Measurements from ENCODE around the gene MEGF8. TPM values are rescaled to one million over a fixed set of nuclear protein-coding genes. Genes with fewer than 3 reads are reported as not detected.

MEGF8 gene
- total RNA-seq, 4 donors from 2014 or later, result 10.7 to 21.5 (median 16.1) TPM

DNA sequence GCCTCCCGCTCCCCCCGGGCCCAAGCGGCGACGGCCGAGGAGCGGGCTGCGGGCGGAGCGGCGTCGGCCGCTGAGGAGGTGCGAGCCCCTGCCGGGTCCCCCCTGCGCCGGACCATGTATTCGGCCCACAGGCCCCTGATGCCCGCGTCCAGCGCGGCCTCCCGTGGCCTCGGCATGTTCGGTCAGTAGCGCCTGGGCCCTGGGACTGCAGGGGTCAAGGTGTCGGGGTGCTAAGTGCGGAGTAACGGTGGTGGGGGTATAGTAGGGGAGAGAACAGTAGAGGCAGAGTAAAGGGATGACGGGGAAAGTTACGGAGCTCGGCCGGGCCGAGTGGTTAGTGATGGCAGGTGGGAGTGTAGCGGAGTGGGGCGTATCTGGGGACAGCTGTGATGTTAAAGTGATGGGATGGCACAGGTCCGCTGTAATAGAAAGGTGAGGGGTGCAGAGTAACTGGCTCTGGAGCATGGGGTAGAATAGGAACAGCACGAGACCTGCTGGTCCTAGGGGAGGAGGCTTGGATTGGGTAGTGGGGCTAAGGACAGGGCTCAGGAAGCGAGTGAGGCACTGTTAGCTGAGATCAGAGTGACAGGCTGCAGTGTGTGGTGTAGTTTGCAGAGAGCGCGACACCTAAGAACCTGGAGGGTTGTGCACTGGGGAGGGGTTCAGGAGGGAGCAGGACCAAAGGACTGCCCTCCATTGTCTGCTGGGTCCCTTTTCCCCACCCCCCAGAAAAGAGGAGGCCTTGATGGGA is 40.7 kb upstream of the MEGF8 start:
- Histone ChIP-seq H3K9me3 (no peaks in the 10 kb centered on the region), H3K4me3 (peak overlapping the region; percentile 61), H3K4me1 (peaks cover 64% of the 10 kb centered on the region), H3K27me3 (no peaks in the 10 kb centered on the region), H3K27ac (peak overlapping the region; percentile 76), H3K36me3 (peaks cover 32% of the 10 kb centered on the region)
- 2% methylated on average over 27 of the region's 41 CpGs for WGBS
- no peak for TF ChIP-seq POLR2AphosphoS5 (IDR thresholded peaks at IDR 0.05)
- DNase-seq (ENCODE audit: low spot score in 2 of 2), result peak in 1 of 2 donors; percentile 79

DNA sequence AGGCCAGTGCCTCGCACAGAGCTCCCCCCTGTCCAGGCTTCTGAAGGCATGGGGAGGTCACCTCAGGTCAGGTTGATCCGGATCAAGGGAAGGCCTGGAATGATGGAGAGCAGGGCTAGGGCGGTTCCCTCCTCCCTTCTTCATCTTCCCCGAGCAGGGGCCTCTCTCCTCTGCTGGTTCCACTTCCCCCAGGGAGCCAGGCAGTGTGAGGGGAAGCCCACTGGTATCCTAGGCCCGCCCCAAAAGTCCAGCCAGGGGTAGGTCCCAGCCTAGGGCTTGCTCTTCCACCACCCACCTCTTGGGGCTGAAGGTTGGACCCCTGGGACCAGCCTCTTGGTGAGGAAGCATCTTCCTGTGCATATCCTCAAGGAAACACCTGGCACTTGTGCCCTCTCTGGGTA is 39.9 kb upstream of the MEGF8 start:
- H3K36me3 ChIP-seq, result peaks cover 40% of the 10 kb centered on the region
- H3K27me3 ChIP-seq, result no peaks in the 10 kb centered on the region
- peak in 1 of 2 donors; percentile 68 for DNase-seq (ENCODE audit: low spot score in 2 of 2)
- peak overlapping the region; percentile 76 for H3K27ac ChIP-seq
- H3K4me3 ChIP-seq, result peak overlapping the region; percentile 61
- TF ChIP-seq POLR2AphosphoS5 (IDR thresholded peaks at IDR 0.05) (no peak), EP300 (IDR thresholded peaks at IDR 0.05) (no peak), POLR2A (IDR thresholded peaks at IDR 0.05) (no peak)
- TF ChIP-seq, protein P1, sequence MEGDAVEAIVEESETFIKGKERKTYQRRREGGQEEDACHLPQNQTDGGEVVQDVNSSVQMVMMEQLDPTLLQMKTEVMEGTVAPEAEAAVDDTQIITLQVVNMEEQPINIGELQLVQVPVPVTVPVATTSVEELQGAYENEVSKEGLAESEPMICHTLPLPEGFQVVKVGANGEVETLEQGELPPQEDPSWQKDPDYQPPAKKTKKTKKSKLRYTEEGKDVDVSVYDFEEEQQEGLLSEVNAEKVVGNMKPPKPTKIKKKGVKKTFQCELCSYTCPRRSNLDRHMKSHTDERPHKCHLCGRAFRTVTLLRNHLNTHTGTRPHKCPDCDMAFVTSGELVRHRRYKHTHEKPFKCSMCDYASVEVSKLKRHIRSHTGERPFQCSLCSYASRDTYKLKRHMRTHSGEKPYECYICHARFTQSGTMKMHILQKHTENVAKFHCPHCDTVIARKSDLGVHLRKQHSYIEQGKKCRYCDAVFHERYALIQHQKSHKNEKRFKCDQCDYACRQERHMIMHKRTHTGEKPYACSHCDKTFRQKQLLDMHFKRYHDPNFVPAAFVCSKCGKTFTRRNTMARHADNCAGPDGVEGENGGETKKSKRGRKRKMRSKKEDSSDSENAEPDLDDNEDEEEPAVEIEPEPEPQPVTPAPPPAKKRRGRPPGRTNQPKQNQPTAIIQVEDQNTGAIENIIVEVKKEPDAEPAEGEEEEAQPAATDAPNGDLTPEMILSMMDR (IDR thresholded peaks at IDR 0.05), result no peak
- H3K9me3 ChIP-seq, result no peaks in the 10 kb centered on the region
- 27% methylated on average over 5 of the region's 5 CpGs for WGBS
- H3K4me1 ChIP-seq, result peaks cover 56% of the 10 kb centered on the region

DNA sequence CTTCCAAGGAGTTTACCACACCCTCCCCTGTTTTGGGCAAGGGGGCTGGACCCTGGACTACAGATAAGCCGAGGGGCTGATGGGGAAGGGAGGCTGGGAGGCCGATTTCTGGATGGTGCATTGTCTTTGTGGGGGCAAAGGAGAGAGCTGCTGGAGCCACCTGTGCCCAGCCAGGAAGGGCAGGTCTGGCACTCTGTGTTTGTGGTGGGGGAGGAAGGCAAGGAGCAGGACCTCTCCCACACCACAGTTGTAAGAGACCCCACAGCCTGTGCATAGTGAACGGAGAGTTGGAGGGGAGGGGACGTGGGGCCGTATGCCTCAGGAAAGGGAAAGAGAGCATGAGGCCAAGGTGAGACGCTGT is 39.5 kb upstream of the MEGF8 start:
- Histone ChIP-seq H3K4me1 (peaks cover 52% of the 10 kb centered on the region), H3K27ac (peak overlapping the region; percentile 76), H3K4me3 (peak overlapping the region; percentile 61), H3K36me3 (peaks cover 44% of the 10 kb centered on the region), H3K27me3 (no peaks in the 10 kb centered on the region), H3K9me3 (no peaks in the 10 kb centered on the region)
- TF ChIP-seq POLR2A (IDR thresholded peaks at IDR 0.05), result no peak
- no peak for TF ChIP-seq EP300 (IDR thresholded peaks at IDR 0.05)
- no peak for TF ChIP-seq POLR2AphosphoS5 (IDR thresholded peaks at IDR 0.05)
- TF ChIP-seq, protein P1 (IDR thresholded peaks at IDR 0.05), result no peak
- DNase-seq (ENCODE audit: low spot score in 2 of 2), result no peak
- 14% methylated on average over 6 of the region's 6 CpGs for WGBS

DNA sequence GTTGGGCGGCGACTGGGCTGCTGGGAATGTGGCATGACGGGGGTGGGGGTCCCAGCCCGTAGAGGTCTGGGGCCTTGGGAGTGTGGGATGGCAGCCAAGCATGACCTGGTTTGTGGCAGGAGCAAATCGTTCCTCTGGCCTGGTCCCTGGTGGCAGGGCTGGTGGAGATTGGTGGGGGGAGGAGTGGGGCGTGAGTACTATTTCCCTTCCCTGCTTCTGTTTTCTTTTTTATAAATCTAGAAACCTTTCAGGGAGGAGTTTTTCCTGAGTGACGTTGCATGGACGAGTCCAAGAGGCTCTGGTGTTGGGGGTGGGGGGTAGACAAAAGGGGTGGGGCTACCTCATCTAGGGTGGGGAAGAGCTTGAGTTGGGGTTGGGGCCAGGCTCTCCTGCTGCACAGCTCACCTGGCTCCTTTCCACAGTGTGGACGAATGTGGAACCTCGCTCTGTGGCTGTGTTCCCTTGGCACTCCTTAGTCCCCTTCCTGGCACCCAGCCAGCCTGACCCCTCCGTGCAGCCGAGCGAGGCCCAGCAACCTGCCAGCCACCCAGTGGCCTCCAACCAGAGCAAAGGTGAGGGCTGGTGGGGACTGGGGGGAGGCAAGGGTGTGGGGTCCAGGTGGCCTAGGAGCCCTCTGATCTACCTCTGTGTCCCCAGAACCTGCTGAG is 39.0 kb upstream of the MEGF8 start:
- 27% methylated on average over 8 of the region's 13 CpGs for WGBS
- H3K4me1 ChIP-seq, result peaks cover 51% of the 10 kb centered on the region

DNA sequence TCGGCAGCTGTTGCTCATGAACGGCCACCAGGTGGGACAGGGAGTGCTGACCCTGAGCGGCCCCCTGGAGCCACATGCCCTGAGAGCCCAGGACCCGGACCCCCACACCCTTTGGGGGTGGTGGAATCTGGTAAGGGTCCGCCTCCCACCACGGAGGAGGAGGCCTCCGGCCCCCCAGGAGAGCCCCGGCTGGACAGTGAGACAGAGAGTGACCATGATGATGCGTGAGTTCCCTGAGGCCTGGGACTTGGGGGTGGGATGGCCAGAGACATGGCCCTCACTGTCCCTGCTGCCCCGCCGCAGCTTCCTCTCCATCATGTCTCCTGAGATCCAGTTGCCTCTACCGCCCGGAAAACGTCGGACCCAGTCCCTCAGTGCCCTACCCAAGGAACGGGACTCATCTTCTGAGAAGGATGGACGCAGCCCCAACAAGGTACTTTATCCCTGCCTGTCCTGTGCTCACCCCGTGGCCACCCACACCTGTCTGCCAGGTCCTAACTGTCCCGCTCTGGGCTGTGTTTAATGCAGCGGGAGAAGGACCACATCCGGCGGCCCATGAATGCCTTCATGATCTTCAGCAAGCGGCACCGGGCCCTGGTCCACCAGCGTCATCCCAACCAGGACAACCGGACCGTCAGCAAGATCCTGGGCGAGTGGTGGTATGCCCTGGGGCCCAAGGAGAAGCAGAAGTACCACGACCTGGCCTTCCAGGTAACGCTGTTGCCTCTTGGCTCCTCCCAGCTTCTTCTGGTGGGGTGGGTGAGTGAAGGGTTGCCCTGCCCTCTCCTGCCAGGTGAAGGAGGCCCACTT is 38.2 kb upstream of the MEGF8 start:
- H3K4me3 ChIP-seq, result no peak overlapping the region
- WGBS, result 83% methylated on average over 12 of the region's 30 CpGs
- no peaks in the 10 kb centered on the region for H3K27me3 ChIP-seq
- H3K36me3 ChIP-seq, result peaks cover 57% of the 10 kb centered on the region
- H3K4me1 ChIP-seq, result peaks cover 45% of the 10 kb centered on the region
- peak; percentile 65 to 77 for DNase-seq (ENCODE audit: low spot score in 2 of 2)
- peak overlapping the region; percentile 2 for H3K27ac ChIP-seq
- TF ChIP-seq, protein P1 (IDR thresholded peaks at IDR 0.05), result no peak
- TF ChIP-seq EP300 (IDR thresholded peaks at IDR 0.05) (no peak), POLR2A (IDR thresholded peaks at IDR 0.05) (no peak), POLR2AphosphoS5 (IDR thresholded peaks at IDR 0.05) (no peak)
- H3K9me3 ChIP-seq, result no peaks in the 10 kb centered on the region

More for the DNA sequence above, 39.0 kb upstream of the MEGF8 start:
- H3K27ac ChIP-seq, result peak overlapping the region; percentile 2
- H3K4me3 ChIP-seq, result peak overlapping the region; percentile 61
- DNase-seq (ENCODE audit: low spot score in 2 of 2), result peak; percentile 79
- peaks cover 49% of the 10 kb centered on the region for H3K36me3 ChIP-seq
- H3K27me3 ChIP-seq, result no peaks in the 10 kb centered on the region
- TF ChIP-seq, protein P1 (IDR thresholded peaks at IDR 0.05), result no peak
- TF ChIP-seq POLR2A (IDR thresholded peaks at IDR 0.05), result no peak
- TF ChIP-seq POLR2AphosphoS5 (IDR thresholded peaks at IDR 0.05), result no peak
- TF ChIP-seq EP300 (IDR thresholded peaks at IDR 0.05), result no peak
- H3K9me3 ChIP-seq, result no peaks in the 10 kb centered on the region

Data from suprapubic skin (tissue), 4 donors.